Kidney glomerular epithelial cell (primary cell): ENCODE measurements around the gene NKAIN4.

Source experiments
- DNase-seq: peaks from one replicate; lab custom pipeline; 2025; lab: John Stamatoyannopoulos, UW

The NKAIN4 gene

GRCh38 chr20:63192721-63193120, 61.5 kb downstream of the NKAIN4 start:
- no peak for DNase-seq

GRCh38 chr20:63191400-63191799, 62.9 kb downstream of the NKAIN4 start:
- DNase-seq, result no peak

GRCh38 chr20:63190828-63191227, 63.4 kb downstream of the NKAIN4 start:
- DNase-seq, result no peak
